Transverse colon (tissue), 4 donors: ENCODE measurements around the gene HAO1. TPM values are rescaled to one million over a fixed set of nuclear protein-coding genes. Genes with fewer than 3 reads are reported as not detected.

Experiments used
- DNase-seq: peaks from one replicate; pipeline ENCODE4 v3.0.0-alpha.2; 2019
- H3K27ac ChIP-seq, 4 donors: fragments of 200-600 bp; sonication (generic); 2 replicates each; pipeline ENCODE4 v1.5.1; 2016 to 2018; ENCODE audit warnings: inconsistent platforms in 4 of 4
- H3K27me3 ChIP-seq: fragments of 200-600 bp; sonication (generic); 2 replicates; pipeline ENCODE4 v1.5.1; 2017; ENCODE audit warnings: inconsistent platforms
- H3K36me3 ChIP-seq, 4 donors: fragments of 200-600 bp; sonication (generic); 2 replicates each; pipeline ENCODE4 v1.5.1; 2017 to 2019; ENCODE audit warnings: inconsistent platforms in 4 of 4
- H3K4me1 ChIP-seq, 4 donors: fragments of 200-600 bp; sonication (generic); 2 replicates each; pipeline ENCODE4 v1.5.1; 2017 to 2020; ENCODE audit warnings: inconsistent platforms in 4 of 4
- H3K4me3 ChIP-seq, 4 donors: fragments of 200-600 bp; sonication (generic); 1 replicate in 1 of 4; 2 replicates in 3 of 4; pipeline versions ENCODE4 v1.5.1 to v1.6.1; 2017 to 2019; ENCODE audit warnings: inconsistent platforms in 4 of 4
- H3K9me3 ChIP-seq, 2 donors: fragments of 200-600 bp; sonication (generic); 2 replicates each; pipeline ENCODE4 v1.5.1; 2017 to 2019; ENCODE audit warnings: inconsistent platforms in 2 of 2
- EP300 ChIP-seq: sonication (generic); formaldehyde crosslinking; IDR thresholded peaks from one replicate; pipeline ENCODE4 v1.6.1; 2017; ENCODE audit warnings: antibody characterized with exemption, low read depth
- POLR2A ChIP-seq: fragments of 450-650 bp; IDR thresholded peaks from one replicate; pipeline ENCODE4 v1.6.1; 2016; ENCODE audit warnings: antibody characterized with exemption, mild to moderate bottlenecking, moderate library complexity
- POLR2AphosphoS5 ChIP-seq, 3 donors: sonication (generic); formaldehyde crosslinking; IDR thresholded peaks; one replicate each; pipeline ENCODE4 v1.6.1; 2016; ENCODE audit warnings: antibody characterized with exemption in 3 of 3
- WGBS, 2 donors: methylation state at CpG; one replicate each; pipeline ENCODE4 v1.1.5; 2018; ENCODE audit warnings: low coverage in 1 of 2; 5-methylcytosine and 5-hydroxymethylcytosine counted together
- in situ Hi-C, 4 donors: fragments of 200-750 bp; cut with MboI; loops; one replicate each; pipeline versions ENCODE4 v1.15.0 to v1.15.1; 2017; ENCODE audit warnings: low sequenced_read_pairs in 3 of 4, low pct_ligation_motif_present in 1 of 4, low pct_unique_long_range_greater_than_20kb in 1 of 4
- intact Hi-C: fragments of 100-400 bp; cut with DNase I; formaldehyde crosslinking; loops from one replicate; pipeline ENCODE4 v1.15.1; 2023; ENCODE audit warnings: low total_unique reads
- total RNA-seq, 4 donors: library from RNA; depleted of rRNA; stranded (reverse); fragments of >200 nt; gene quantifications; one replicate each; pipeline ENCODE4 v1.1.0, GENCODE V29; 2016
- TF ChIP-seq, protein P1 (sequence below), 5 experiments: fragments of 200-600 bp in 3 of 5; fragments of 450-650 bp in 2 of 5; sonication (generic) in 3 of 5; IDR thresholded peaks; 1 replicate in 2 of 5; 2 replicates in 3 of 5; pipeline ENCODE4 v1.5.1; 2016 to 2017; ENCODE audit warnings: antibody characterized with exemption in 5 of 5, inconsistent platforms in 3 of 5, mild to moderate bottlenecking in 2 of 5, moderate library complexity in 1 of 5

HAO1 gene
- total RNA-seq, 4 donors from 2014 or later, result not detected

DNA sequence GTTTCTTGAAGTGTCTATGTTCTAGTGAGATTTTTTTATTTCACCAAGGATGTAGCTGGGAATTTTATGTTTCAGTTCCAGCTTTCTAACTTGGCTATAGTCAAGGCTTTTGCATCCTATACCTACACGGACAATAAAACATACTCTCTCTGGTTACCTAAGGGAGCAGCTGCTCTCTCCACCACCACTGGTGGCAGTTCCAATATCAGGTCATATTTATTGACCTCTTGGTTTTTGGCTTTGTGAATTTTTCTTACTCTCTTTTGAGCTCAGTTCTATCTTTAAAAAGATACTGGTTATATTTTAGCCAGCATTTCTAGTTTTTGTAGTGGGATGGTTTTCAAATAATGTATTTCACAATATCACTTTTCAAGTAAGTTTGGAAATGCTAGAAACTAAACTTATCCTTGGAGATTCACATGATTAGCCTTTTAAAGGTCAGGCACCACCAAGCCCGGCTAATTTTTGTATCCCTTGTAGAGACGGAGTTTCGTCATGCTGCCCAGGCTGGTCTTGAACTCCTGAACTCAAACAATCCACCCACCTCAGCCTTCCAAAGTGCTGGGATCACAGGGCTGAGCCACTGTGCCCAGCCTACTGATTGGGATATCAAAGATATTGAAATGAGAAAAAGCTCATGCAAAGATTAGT, 34.7 kb upstream of the HAO1 start:
- no peaks in the 10 kb centered on the region for H3K27me3 ChIP-seq
- in situ Hi-C loops, result no loop called here
- H3K4me3 ChIP-seq, result no peak overlapping the region
- 75 to 89% methylated on average over 2 to 4 of the region's 4 CpGs for whole genome bisulfite sequencing, 2 donors
- H3K36me3 ChIP-seq, result no peaks in the 10 kb centered on the region
- no peaks in the 10 kb centered on the region for H3K9me3 ChIP-seq
- DNase-seq, result no peak
- TF ChIP-seq POLR2A, result no peak
- TF ChIP-seq POLR2AphosphoS5 (IDR thresholded peaks at IDR 0.05), result no peak
- TF ChIP-seq EP300, result no peak
- TF ChIP-seq, protein P1, sequence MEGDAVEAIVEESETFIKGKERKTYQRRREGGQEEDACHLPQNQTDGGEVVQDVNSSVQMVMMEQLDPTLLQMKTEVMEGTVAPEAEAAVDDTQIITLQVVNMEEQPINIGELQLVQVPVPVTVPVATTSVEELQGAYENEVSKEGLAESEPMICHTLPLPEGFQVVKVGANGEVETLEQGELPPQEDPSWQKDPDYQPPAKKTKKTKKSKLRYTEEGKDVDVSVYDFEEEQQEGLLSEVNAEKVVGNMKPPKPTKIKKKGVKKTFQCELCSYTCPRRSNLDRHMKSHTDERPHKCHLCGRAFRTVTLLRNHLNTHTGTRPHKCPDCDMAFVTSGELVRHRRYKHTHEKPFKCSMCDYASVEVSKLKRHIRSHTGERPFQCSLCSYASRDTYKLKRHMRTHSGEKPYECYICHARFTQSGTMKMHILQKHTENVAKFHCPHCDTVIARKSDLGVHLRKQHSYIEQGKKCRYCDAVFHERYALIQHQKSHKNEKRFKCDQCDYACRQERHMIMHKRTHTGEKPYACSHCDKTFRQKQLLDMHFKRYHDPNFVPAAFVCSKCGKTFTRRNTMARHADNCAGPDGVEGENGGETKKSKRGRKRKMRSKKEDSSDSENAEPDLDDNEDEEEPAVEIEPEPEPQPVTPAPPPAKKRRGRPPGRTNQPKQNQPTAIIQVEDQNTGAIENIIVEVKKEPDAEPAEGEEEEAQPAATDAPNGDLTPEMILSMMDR (IDR thresholded peaks at IDR 0.05), result no peak
- H3K27ac ChIP-seq, result no peak overlapping the region
- intact Hi-C loops, result no loop called here
- H3K4me1 ChIP-seq, result no peaks in the 10 kb centered on the region

DNA sequence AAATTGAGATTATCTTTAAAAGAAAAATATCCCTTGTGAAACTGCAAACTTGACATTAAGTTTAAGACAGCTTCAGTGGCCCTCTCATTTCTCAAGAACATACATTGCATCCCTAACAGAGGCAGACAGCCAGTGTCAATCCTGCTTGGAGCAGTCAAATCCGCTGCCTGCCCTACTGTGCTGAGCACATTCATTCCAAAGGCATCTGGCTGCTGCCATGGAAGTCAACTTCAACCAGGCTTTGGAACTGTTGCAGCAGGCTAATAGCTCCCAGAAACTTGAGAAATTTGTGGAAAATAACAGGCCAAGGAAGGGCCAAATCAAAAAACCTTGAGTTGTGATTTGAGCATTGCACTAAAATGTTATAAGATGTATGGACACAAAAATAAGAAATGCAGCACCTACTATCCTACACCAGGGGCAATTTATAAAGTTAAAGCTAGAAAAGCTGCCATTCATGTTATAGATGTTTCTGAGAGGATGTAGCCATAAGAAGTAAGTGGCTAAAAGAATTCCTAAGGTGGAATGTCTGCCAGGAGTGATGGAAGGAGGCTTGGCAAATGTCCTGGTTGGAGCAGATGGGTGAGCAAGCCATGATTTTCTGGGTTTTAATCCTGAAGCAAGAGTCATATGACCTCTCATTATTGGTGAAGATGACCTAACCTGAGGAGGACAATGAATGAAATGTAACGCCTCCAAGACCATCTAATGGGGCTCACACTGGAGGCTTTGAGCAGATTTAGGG, 31.4 kb upstream of the HAO1 start:
- intact Hi-C loops (no loop called here), in situ Hi-C loops (no loop called here)
- Histone ChIP-seq H3K4me3 (no peak overlapping the region), H3K36me3 (no peaks in the 10 kb centered on the region), H3K4me1 (no peaks in the 10 kb centered on the region), H3K27me3 (no peaks in the 10 kb centered on the region), H3K27ac (no peak overlapping the region), H3K9me3 (no peaks in the 10 kb centered on the region)
- TF ChIP-seq POLR2AphosphoS5 (IDR thresholded peaks at IDR 0.05) (no peak), POLR2A (no peak), EP300 (no peak)
- TF ChIP-seq, protein P1 (IDR thresholded peaks at IDR 0.05), result no peak
- WGBS, 2 donors, result 83 to 100% methylated on average over 2 of the region's 2 CpGs
- no peak for DNase-seq

GRCh38 chr20:7967199-7967844, 27.1 kb upstream of the HAO1 start:
- intact Hi-C loops (no loop called here), in situ Hi-C loops (no loop called here)
- Histone ChIP-seq H3K36me3 (no peaks in the 10 kb centered on the region), H3K4me3 (no peak overlapping the region), H3K27me3 (no peaks in the 10 kb centered on the region), H3K9me3 (no peaks in the 10 kb centered on the region), H3K27ac (no peak overlapping the region), H3K4me1 (no peaks in the 10 kb centered on the region)
- DNase-seq, result no peak
- TF ChIP-seq, protein P1 (IDR thresholded peaks at IDR 0.05), result no peak
- TF ChIP-seq POLR2A, result no peak
- no peak for TF ChIP-seq EP300
- TF ChIP-seq POLR2AphosphoS5 (IDR thresholded peaks at IDR 0.05), result no peak
- 64 to 79% methylated on average over 2 to 4 of the region's 4 CpGs for WGBS, 2 donors

DNA sequence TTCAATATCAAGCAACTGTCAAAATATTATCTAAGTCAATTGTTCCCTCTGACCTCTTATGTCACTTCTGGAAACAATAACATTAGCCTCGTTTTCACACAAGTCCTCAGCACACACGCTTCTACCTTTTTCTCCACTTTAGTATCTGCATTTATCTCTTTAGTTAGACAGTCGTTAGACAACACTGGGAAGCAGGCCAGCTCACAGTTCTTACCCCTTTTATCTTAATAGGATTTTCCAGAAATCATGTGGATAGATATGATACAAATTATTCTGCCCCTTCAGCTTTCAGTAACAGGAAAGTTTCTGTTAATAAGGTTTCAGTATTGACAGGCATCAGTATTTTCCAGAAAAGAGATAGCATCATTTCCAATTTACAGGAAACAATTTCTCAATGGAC, 25.9 kb upstream of the HAO1 start:
- H3K9me3 ChIP-seq, result no peaks in the 10 kb centered on the region
- H3K36me3 ChIP-seq, result no peaks in the 10 kb centered on the region
- H3K4me3 ChIP-seq, result no peak overlapping the region
- no peak overlapping the region for H3K27ac ChIP-seq
- no peaks in the 10 kb centered on the region for H3K4me1 ChIP-seq
- no peak for TF ChIP-seq EP300
- TF ChIP-seq POLR2A, result no peak
- TF ChIP-seq, protein P1 (IDR thresholded peaks at IDR 0.05), result no peak
- no peak for TF ChIP-seq POLR2AphosphoS5 (IDR thresholded peaks at IDR 0.05)
- WGBS, 2 donors, result 30 to 40% methylated on average over 3 of the region's 3 CpGs
- intact Hi-C loops (no loop called here), in situ Hi-C loops (no loop called here)
- H3K27me3 ChIP-seq, result no peaks in the 10 kb centered on the region
- DNase-seq, result no peak
